PC-9 (cell line): ENCODE measurements around the gene PRICKLE3. TPM values are rescaled to one million over a fixed set of nuclear protein-coding genes. Genes with fewer than 3 reads are reported as not detected.

ENCODE experiments used
- BruUV-seq: library from RNA; stranded (reverse); fragments of 400-500 nt; replicated peaks from 2 replicates; lab custom pipeline; 2021; lab: Mats Ljungman, UMichigan
- CTCF ChIA-PET: fragments of 300-600 bp; sonication (Branson Sonifier 250); formaldehyde crosslinking; loops from one replicate; lab custom pipeline; 2022; ENCODE audit warnings: antibody characterized with exemption; lab: Charles Lee
- POLR2A ChIA-PET: fragments of 300-600 bp; sonication (Branson Sonifier 250); formaldehyde crosslinking; loops from one replicate; lab custom pipeline; 2022; ENCODE audit warnings: antibody characterized with exemption; ENCODE audit not compliant: unreplicated experiment; lab: Charles Lee
- DNase-seq, 2 experiments: peaks; one replicate each; pipeline versions ENCODE4 v3.0.0 to v3.0.0-alpha.2; 2015 to 2022; ENCODE audit warnings: mixed read lengths in 1 of 2
- H2AFZ ChIP-seq: fragments of 200-600 bp; sonication (generic); 2 replicates; pipeline ENCODE4 v1.8.1; 2017; ENCODE audit warnings: antibody characterized with exemption
- H3F3A ChIP-seq: fragments of 200-600 bp; sonication (generic); 2 replicates; pipeline ENCODE4 v1.8.1; 2017; ENCODE audit warnings: antibody characterized with exemption, mild to moderate bottlenecking, low read depth; ENCODE audit not compliant: insufficient read depth
- H3K27ac ChIP-seq: fragments of 200-600 bp; sonication (generic); 2 replicates; pipeline ENCODE4 v1.6.1; 2016; ENCODE audit warnings: mixed run types
- H3K27me3 ChIP-seq: fragments of 200-600 bp; sonication (generic); 2 replicates; pipeline ENCODE4 v1.6.1; 2016; ENCODE audit warnings: low read depth, mixed run types; ENCODE audit not compliant: insufficient read depth
- H3K36me3 ChIP-seq: fragments of 200-600 bp; sonication (generic); 2 replicates; pipeline ENCODE4 v1.6.1; 2016; ENCODE audit warnings: low read depth, mixed run types
- H3K4me1 ChIP-seq: fragments of 200-600 bp; sonication (generic); replicated peaks from 2 replicates; pipeline ENCODE4 v1.6.1; 2016; ENCODE audit warnings: mixed run types; ENCODE audit not compliant: insufficient read depth
- H3K4me2 ChIP-seq: fragments of 200-600 bp; sonication (generic); 2 replicates; pipeline ENCODE4 v1.6.1; 2017; ENCODE audit warnings: mixed run types
- H3K4me3 ChIP-seq: fragments of 200-600 bp; sonication (generic); 2 replicates; pipeline ENCODE4 v1.6.1; 2016; ENCODE audit warnings: mixed run types
- H3K79me2 ChIP-seq: fragments of 200-600 bp; sonication (generic); 2 replicates; pipeline ENCODE4 v1.6.1; 2017; ENCODE audit warnings: low read depth, mixed run types
- H3K9me2 ChIP-seq: fragments of 200-600 bp; sonication (generic); 2 replicates; pipeline ENCODE4 v1.8.1; 2017; ENCODE audit warnings: mild to moderate bottlenecking; ENCODE audit not compliant: insufficient read depth
- H3K9me3 ChIP-seq: fragments of 200-600 bp; sonication (generic); 2 replicates; pipeline ENCODE4 v1.8.1; 2016; ENCODE audit warnings: low read depth; ENCODE audit not compliant: insufficient read depth
- H4K20me1 ChIP-seq: fragments of 200-600 bp; sonication (generic); 2 replicates; pipeline ENCODE4 v1.8.1; 2017; ENCODE audit not compliant: insufficient read depth
- EZH2 ChIP-seq: fragments of 200-600 bp; sonication (generic); IDR thresholded peaks from 2 replicates; pipeline ENCODE4 v1.8.0; 2017; ENCODE audit warnings: antibody characterized with exemption, low read depth
- intact Hi-C: fragments of 100-400 bp; cut with micrococcal nuclease; formaldehyde crosslinking; loops from one replicate; pipeline ENCODE4 v1.10.0; 2022; ENCODE audit not compliant: unreplicated experiment
- total RNA-seq: library from RNA; stranded (reverse); gene quantifications from 2 replicates; pipeline ENCODE4 v1.2.3, GENCODE V29; 2021
- TF ChIP-seq, protein P1 (sequence below): fragments of 200-600 bp; sonication (generic); conservative IDR thresholded peaks from 2 replicates; pipeline ENCODE4 v1.6.1; 2017; ENCODE audit warnings: mixed run types, antibody characterized with exemption, mild to moderate bottlenecking, moderate library complexity

Gene PRICKLE3
- total RNA-seq, 1 experiment from 2014 or later, result 13.5 TPM

DNA sequence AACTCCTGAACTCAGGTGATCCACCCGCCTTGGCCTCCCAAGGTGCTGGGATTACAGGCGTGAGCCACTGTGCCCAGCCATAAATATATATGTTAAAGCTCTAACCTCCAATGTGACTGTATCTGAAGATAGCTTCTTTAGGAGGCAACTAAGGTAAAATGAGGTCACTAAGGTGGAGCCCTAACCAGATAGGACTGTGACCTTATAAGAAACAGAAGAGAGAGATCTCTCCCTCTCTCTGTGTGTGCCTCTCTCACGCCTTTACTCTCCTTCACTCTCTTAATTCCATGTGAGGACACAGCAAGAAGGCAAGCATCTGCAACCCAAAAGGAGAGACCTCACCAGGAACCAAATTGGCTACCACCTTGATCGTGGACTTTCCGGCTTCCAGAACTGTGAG lies 24.5 kb downstream of the PRICKLE3 start:
- H3K79me2 ChIP-seq, result no peaks in the 10 kb centered on the region
- ChIA-PET CTCF (no interaction called here), POLR2A (no interaction called here)
- no peaks in the 10 kb centered on the region for H3K4me1 ChIP-seq
- intact Hi-C loops, result no loop called here
- H3K27me3 ChIP-seq, result no peaks in the 10 kb centered on the region
- DNase-seq, result no peak
- H3K4me2 ChIP-seq, result no peak overlapping the region
- no peaks in the 10 kb centered on the region for H3K9me3 ChIP-seq
- H3F3A ChIP-seq, result no peaks in the 10 kb centered on the region
- no peaks in the 10 kb centered on the region for H3K36me3 ChIP-seq
- H3K27ac ChIP-seq, result no peak overlapping the region
- TF ChIP-seq, protein P1, sequence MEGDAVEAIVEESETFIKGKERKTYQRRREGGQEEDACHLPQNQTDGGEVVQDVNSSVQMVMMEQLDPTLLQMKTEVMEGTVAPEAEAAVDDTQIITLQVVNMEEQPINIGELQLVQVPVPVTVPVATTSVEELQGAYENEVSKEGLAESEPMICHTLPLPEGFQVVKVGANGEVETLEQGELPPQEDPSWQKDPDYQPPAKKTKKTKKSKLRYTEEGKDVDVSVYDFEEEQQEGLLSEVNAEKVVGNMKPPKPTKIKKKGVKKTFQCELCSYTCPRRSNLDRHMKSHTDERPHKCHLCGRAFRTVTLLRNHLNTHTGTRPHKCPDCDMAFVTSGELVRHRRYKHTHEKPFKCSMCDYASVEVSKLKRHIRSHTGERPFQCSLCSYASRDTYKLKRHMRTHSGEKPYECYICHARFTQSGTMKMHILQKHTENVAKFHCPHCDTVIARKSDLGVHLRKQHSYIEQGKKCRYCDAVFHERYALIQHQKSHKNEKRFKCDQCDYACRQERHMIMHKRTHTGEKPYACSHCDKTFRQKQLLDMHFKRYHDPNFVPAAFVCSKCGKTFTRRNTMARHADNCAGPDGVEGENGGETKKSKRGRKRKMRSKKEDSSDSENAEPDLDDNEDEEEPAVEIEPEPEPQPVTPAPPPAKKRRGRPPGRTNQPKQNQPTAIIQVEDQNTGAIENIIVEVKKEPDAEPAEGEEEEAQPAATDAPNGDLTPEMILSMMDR, result no peak
- no peak for TF ChIP-seq EZH2
- no TSS peak for BruUV-seq
- H3K9me2 ChIP-seq, result no peaks in the 10 kb centered on the region
- no peak overlapping the region for H2AFZ ChIP-seq
- H3K4me3 ChIP-seq, result no peak overlapping the region
- H4K20me1 ChIP-seq, result no peaks in the 10 kb centered on the region

DNA sequence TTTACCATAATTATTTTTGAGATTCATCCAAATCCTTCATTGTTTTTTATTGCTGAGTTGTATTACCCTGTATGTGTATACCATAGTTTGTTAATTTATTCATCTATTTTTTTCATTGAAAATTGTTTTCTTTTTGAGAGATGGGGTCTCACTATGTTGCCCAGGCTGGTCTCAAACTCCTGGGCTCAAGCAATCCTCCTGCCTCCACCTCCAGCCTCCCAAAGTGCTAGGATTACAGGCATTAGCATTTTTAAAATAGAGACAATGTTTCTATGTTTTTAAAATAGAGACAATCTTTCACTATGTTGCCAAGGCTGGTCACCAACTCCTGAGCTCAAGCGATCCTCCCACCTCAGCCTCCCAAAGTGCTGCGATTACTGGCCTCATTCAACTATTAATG lies 25.3 kb downstream of the PRICKLE3 start:
- Histone ChIP-seq H3K9me2 (no peaks in the 10 kb centered on the region), H2AFZ (no peak overlapping the region), H3K36me3 (no peaks in the 10 kb centered on the region), H3F3A (no peaks in the 10 kb centered on the region), H3K27ac (no peak overlapping the region), H3K9me3 (no peaks in the 10 kb centered on the region), H3K4me3 (no peak overlapping the region), H3K79me2 (no peaks in the 10 kb centered on the region), H3K27me3 (no peaks in the 10 kb centered on the region), H3K4me1 (no peaks in the 10 kb centered on the region), H3K4me2 (no peak overlapping the region), H4K20me1 (no peaks in the 10 kb centered on the region)
- intact Hi-C loops, result no loop called here
- no TSS peak for BruUV-seq
- no peak for TF ChIP-seq EZH2
- TF ChIP-seq, protein P1, result no peak
- ChIA-PET CTCF (no interaction called here), POLR2A (no interaction called here)
- no peak for DNase-seq

DNA sequence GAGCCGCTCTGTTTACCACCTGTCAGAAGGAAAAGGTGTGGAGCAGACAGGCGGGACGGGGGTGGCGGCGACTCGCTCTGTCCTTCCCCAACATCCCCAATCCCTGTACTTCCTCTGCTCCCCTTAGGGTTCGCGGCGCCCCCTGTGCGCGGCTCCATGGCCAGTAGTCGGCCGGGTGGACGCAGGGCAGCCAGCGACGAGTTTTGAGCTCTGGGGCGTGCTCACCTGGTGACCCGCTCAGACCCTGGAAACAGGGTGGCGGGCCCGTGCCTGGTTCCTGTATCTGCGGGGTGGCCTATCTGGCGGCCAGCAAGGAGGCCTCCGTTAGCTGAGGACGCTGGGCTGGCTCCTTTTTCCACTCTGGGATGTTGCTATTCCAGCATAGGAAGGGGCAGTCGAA lies 29.0 kb downstream of the PRICKLE3 start:
- intact Hi-C loops, result no loop called here
- H3F3A ChIP-seq, result no peaks in the 10 kb centered on the region; the same call in 1 of the 2 replicates
- no peak overlapping the region for H3K4me2 ChIP-seq
- DNase-seq, result no peak
- no peaks in the 10 kb centered on the region for H3K36me3 ChIP-seq
- CTCF ChIA-PET, result no interaction called here
- H3K4me3 ChIP-seq, result no peak overlapping the region
- no peaks in the 10 kb centered on the region for H4K20me1 ChIP-seq
- TF ChIP-seq EZH2, result no peak
- TF ChIP-seq, protein P1, result no peak
- H2AFZ ChIP-seq, result no peak overlapping the region
- no peaks in the 10 kb centered on the region for H3K79me2 ChIP-seq
- no peaks in the 10 kb centered on the region for H3K9me2 ChIP-seq
- H3K4me1 ChIP-seq, result no peaks in the 10 kb centered on the region
- POLR2A ChIA-PET, result no interaction called here
- BruUV-seq, result no TSS peak
- H3K27me3 ChIP-seq, result no peaks in the 10 kb centered on the region
- H3K9me3 ChIP-seq, result no peaks in the 10 kb centered on the region
- H3K27ac ChIP-seq, result no peak overlapping the region
